Ascending aorta (tissue), 2 donors: Measurements from ENCODE around the gene SH2D4B. TPM values are rescaled to one million over a fixed set of nuclear protein-coding genes. Genes with fewer than 3 reads are reported as not detected.

ENCODE experiments used
- DNase-seq, 2 donors: peaks; one replicate each; pipeline ENCODE4 v3.0.0-alpha.2; 2019; ENCODE audit warnings: low spot score in 2 of 2
- H3K27ac ChIP-seq, 2 donors: fragments of 200-600 bp; sonication (generic); one replicate each; pipeline ENCODE4 v1.5.1; 2016 to 2017; ENCODE audit warnings: mild to moderate bottlenecking in 1 of 2
- H3K27me3 ChIP-seq: fragments of 200-600 bp; sonication (generic); one replicate; pipeline ENCODE4 v1.5.1; 2017
- H3K36me3 ChIP-seq, 2 donors: fragments of 200-600 bp; sonication (generic); one replicate each; pipeline ENCODE4 v1.5.1; 2016
- H3K4me1 ChIP-seq, 2 donors: fragments of 200-600 bp; sonication (generic); one replicate each; pipeline ENCODE4 v1.5.1; 2016 to 2017; ENCODE audit warnings: mild to moderate bottlenecking in 1 of 2
- H3K4me3 ChIP-seq, 2 donors: fragments of 200-600 bp; sonication (generic); one replicate each; pipeline ENCODE4 v1.5.1; 2016 to 2017; ENCODE audit warnings: mild to moderate bottlenecking in 1 of 2
- H3K9me3 ChIP-seq, 2 donors: fragments of 200-600 bp; sonication (generic); one replicate each; pipeline ENCODE4 v1.5.1; 2016
- CTCF ChIP-seq, 3 experiments: fragments of 200-600 bp in 2 of 3; fragments of 450-650 bp in 1 of 3; sonication (generic) in 2 of 3; IDR thresholded peaks; one replicate each; pipeline ENCODE4 v1.5.1; 2016 to 2019; ENCODE audit warnings: antibody characterized with exemption in 3 of 3, mild to moderate bottlenecking in 1 of 3, moderate library complexity in 1 of 3
- intact Hi-C: fragments of 100-400 bp; cut with DNase I; formaldehyde crosslinking; loops from one replicate; pipeline ENCODE4 v1.15.1; 2023
- total RNA-seq: library from RNA; depleted of rRNA; stranded (reverse); fragments of >200 nt; gene quantifications from one replicate; pipeline ENCODE4 v1.1.0, GENCODE V29; 2016

Gene SH2D4B
- total RNA-seq, 1 donor from 2014 or later = not detected

DNA sequence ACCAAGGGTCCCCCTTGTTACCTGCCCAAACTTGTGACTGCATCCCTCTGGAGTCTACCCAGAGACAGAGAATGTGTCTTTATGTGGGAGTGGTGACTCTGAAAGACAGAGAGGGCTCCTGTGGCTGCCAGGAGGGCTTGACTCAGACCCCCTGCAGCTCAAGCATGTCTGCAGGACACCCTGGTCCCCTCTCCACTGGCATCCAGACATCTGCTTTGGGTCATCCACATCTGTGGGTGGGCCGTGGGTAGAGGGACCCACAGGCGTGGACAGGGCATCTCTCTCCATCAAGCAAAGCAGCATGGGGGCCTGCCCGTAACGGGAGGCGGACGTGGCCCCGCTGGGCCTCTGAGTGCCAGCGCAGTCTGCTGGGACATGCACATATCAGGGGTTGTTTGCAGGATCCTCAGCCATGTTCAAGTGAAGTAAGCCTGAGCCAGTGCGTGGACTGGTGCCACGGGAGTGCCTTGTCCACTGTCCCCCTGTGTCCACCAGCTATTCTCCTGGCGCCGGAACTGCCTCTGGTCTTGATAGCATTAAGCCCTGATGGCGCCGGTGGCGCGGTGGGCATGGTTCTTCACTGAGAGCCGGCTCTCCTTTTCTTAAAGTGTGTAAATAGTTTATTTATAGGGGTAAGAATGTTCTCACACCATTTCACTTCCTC is 19.4 kb upstream of the SH2D4B start:
- Histone ChIP-seq H3K4me3 (no peak overlapping the region), H3K36me3 (peaks cover 59 to 76% of the 10 kb centered on the region in 2 donors), H3K27me3 (no peaks in the 10 kb centered on the region), H3K9me3 (no peaks in the 10 kb centered on the region), H3K27ac (peak overlapping the region in 1 of 2 donors; percentile 38), H3K4me1 (no peaks in the 10 kb centered on the region)
- DNase-seq = no peak
- no peak for TF ChIP-seq CTCF (IDR thresholded peaks at IDR 0.05)
- intact Hi-C loops = no loop called here

- Histone ChIP-seq H3K4me1 (no peaks in the 10 kb centered on the region), H3K27ac (no peak overlapping the region), H3K9me3 (no peaks in the 10 kb centered on the region), H3K4me3 (no peak overlapping the region), H3K27me3 (no peaks in the 10 kb centered on the region), H3K36me3 (peaks cover 53 to 70% of the 10 kb centered on the region in 2 donors)
- intact Hi-C loops = no loop called here
- no peak for DNase-seq
- no peak for TF ChIP-seq CTCF (IDR thresholded peaks at IDR 0.05)
These were observed 18.8 kb upstream of the SH2D4B start for GRCh38 chr10:80518807-80519360.

DNA sequence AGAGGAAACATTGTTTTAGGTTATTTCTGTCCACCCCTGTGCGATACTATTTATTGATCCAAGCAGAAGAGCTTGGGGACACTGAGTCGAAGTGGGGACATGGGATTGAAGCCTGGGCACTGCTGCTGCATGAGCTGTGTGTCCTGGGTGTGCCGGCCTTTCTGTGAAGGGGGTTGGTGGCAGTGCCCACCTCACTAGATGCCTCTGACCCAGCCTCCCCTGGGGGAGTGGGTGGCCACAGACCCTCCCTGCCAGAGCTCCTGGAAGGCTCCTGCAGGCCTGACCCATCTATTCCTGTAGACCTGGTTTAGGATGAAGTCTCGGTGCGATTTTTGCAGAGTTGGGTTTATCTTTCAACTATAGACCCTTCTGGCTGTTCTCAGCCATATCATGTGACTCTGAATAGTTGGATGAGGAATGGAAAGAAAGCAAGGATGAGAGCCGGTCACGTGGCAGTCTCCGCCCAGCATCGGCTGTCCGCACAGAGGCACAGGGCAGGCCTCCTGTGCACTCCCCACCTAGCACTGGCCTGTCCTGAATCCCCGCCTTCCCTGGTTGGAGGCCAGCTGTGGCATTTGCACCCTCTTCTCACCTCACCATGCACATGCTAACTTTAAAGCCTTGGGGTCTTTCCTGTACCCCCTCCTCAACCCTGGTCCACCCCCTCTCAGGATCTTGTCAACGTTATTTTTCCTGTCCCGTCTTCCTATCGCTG is 17.6 kb upstream of the SH2D4B start:
- no peaks in the 10 kb centered on the region for H3K4me1 ChIP-seq
- H3K9me3 ChIP-seq = no peaks in the 10 kb centered on the region
- H3K4me3 ChIP-seq = no peak overlapping the region
- no peak overlapping the region for H3K27ac ChIP-seq
- H3K36me3 ChIP-seq = peaks cover 41 to 58% of the 10 kb centered on the region in 2 donors
- H3K27me3 ChIP-seq = no peaks in the 10 kb centered on the region
- intact Hi-C loops = no loop called here
- DNase-seq = no peak
- TF ChIP-seq CTCF (IDR thresholded peaks at IDR 0.05) = no peak

DNA sequence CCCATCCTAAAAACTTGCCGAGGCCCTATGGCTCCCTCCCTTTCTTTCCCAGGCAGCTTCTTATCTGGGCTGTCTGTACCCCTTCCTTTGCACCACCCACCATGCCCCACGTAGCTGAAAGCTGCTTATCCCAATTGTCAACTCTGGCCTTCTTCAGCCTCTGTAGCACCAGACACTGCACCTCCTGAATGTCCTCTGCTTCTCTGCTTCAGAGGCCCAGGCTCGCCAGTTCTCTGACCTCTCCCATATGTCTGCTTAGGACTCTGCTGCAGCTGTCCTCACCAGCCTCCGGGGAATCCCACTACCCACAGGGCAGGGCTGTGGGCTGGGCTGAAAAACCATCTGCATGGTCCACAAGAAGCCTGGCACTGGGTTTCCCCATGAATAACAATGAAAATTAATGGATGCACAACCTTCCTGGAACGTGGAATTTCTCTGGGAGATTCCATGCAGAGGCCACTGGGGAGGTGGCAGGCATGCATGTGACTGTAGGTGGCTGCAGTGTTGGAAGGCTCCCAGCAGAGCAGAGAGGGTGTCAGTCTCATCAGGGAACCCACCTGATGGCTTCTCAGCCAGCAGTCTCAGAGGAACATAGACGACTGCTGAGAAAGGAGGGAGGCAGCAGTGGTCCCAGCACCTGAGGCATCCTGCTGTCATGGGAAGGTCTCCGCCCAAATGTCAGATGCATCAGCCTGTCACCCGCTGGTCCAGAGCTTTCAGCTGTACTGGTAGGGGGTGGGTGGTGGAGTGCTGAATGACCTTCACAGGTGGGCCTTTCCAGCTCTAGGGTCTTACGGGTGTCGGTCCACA is 16.8 kb upstream of the SH2D4B start:
- intact Hi-C loops = no loop called here
- peaks cover 34 to 51% of the 10 kb centered on the region in 2 donors for H3K36me3 ChIP-seq
- no peaks in the 10 kb centered on the region for H3K27me3 ChIP-seq
- H3K4me1 ChIP-seq = no peaks in the 10 kb centered on the region
- no peak for DNase-seq
- H3K27ac ChIP-seq = no peak overlapping the region
- TF ChIP-seq CTCF (IDR thresholded peaks at IDR 0.05) = no peak
- no peak overlapping the region for H3K4me3 ChIP-seq
- H3K9me3 ChIP-seq = no peaks in the 10 kb centered on the region

- no peak for DNase-seq
- no peak overlapping the region for H3K27ac ChIP-seq
These were observed 14.8 kb upstream of the SH2D4B start for GRCh38 chr10:80522756-80523363.

More at GRCh38 chr10:80522756-80523363, 14.8 kb upstream of the SH2D4B start:
- Histone ChIP-seq H3K4me3 (no peak overlapping the region), H3K4me1 (no peaks in the 10 kb centered on the region), H3K36me3 (peaks cover 19 to 33% of the 10 kb centered on the region in 2 donors), H3K27me3 (no peaks in the 10 kb centered on the region), H3K9me3 (no peaks in the 10 kb centered on the region)
- TF ChIP-seq CTCF (IDR thresholded peaks at IDR 0.05) = no peak
- intact Hi-C loops = no loop called here
